Activated naive CD8-positive, alpha-beta T cell treated with anti-CD3 and anti-CD28 coated beads, Interleukin-2, amount 10 ng/mL, durations not matched to agents 7 days and 5 days (primary cell): Measurements from ENCODE around the gene LHPP. TPM values are rescaled to one million over a fixed set of nuclear protein-coding genes. Genes with fewer than 3 reads are reported as not detected.

ENCODE experiments used
- ATAC-seq: fragments of 150-1000 bp; cut with Tn5 transposase; one replicate; pipeline ENCODE4 v1.10.0; 2021; ENCODE audit warnings: low read depth, moderate library complexity
- POLR2A ChIA-PET: fragments of 350-600 bp; sonication (Branson Sonifier 250); formaldehyde crosslinking; loops from one replicate; lab custom pipeline; 2021; ENCODE audit warnings: antibody characterized with exemption; lab: Charles Lee
- DNase-seq: peaks from one replicate; pipeline ENCODE4 v3.0.0; 2021
- H3K27ac Mint-ChIP-seq: one replicate; pipeline ENCODE4 v1.8.0; 2022; ENCODE audit warnings: mild to moderate bottlenecking, mixed read lengths
- H3K27me3 Mint-ChIP-seq: one replicate; pipeline ENCODE4 v1.8.0; 2022; ENCODE audit warnings: mild to moderate bottlenecking, moderate library complexity, mixed read lengths
- H3K36me3 Mint-ChIP-seq: one replicate; pipeline ENCODE4 v1.8.0; 2021; ENCODE audit warnings: mild to moderate bottlenecking, mixed read lengths
- H3K4me1 Mint-ChIP-seq: one replicate; pipeline ENCODE4 v1.8.0; 2021; ENCODE audit warnings: mixed read lengths
- H3K4me3 Mint-ChIP-seq: one replicate; pipeline ENCODE4 v1.8.0; 2022; ENCODE audit warnings: mild to moderate bottlenecking, moderate library complexity, mixed read lengths
- H3K9me3 Mint-ChIP-seq: one replicate; pipeline ENCODE4 v1.8.0; 2021; ENCODE audit warnings: mixed read lengths
- total RNA-seq, 2 experiments: library from RNA; stranded (reverse); gene quantifications; one replicate each; pipeline ENCODE4 v1.2.3, GENCODE V29; 2021

LHPP gene
- total RNA-seq, 2 experiments from 2014 or later, result 21.4 to 24.3 TPM

DNA sequence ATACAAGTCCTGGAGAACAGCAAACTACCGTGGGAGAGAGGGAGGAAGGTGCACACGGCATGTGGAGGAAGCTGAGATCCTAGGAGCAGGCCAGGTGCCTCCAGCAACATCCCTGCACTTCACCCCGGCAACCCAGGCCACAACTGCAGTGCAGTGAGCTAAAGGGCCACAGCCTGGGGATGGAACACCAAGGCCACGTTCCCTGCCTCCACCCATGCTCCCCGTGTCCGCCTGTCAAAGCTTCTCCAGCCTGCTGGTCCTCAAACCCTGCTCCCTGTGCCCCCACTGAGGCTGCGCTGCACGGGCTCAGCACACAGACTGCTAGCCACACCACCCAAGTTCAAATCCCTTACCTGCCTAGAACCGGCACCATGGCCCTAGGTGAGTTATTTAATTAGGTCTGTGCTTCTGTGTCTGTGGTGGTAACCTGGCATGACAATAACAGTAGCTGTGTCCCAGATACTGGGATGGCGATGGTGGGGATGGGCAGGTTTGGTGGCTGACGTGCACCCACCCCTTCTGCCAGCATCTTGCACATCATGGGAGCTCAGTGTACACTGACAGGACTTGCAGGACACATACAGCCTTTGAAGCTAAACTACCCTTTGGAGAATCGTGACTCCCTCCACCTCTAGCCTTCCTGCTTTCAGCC is 197.1 kb downstream of the LHPP start:
- POLR2A ChIA-PET, result no interaction called here
- H3K4me3 Mint-ChIP-seq, result no peak overlapping the region
- H3K27ac Mint-ChIP-seq, result no peak overlapping the region
- H3K4me1 Mint-ChIP-seq, result peaks cover 12% of the 10 kb centered on the region
- H3K36me3 Mint-ChIP-seq, result no peaks in the 10 kb centered on the region
- no peaks in the 10 kb centered on the region for H3K9me3 Mint-ChIP-seq
- ATAC-seq, result no peak
- DNase-seq, result no peak
- H3K27me3 Mint-ChIP-seq, result no peaks in the 10 kb centered on the region

DNA sequence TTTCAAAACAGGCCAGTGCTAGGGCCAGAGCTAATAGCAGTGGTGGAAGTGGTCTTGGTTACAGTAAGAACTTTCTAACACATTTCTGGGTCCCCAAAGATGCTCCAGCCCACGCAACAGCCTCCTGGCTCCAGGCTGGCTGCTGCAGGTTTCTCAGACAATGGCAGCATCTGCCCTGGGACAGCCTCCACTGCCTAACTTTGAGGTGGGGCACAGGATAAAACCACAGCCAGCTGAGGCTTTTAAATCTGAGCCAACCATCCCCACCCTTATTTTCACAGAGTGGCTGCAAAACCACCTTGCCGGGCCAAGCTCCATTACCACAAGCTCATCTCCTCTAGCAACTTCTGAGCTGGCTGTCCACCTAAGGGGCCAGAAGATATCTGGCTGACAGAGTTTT is 197.8 kb downstream of the LHPP start:
- H3K4me3 Mint-ChIP-seq, result no peak overlapping the region
- peaks cover 12% of the 10 kb centered on the region for H3K4me1 Mint-ChIP-seq
- POLR2A ChIA-PET, result no interaction called here

DNA sequence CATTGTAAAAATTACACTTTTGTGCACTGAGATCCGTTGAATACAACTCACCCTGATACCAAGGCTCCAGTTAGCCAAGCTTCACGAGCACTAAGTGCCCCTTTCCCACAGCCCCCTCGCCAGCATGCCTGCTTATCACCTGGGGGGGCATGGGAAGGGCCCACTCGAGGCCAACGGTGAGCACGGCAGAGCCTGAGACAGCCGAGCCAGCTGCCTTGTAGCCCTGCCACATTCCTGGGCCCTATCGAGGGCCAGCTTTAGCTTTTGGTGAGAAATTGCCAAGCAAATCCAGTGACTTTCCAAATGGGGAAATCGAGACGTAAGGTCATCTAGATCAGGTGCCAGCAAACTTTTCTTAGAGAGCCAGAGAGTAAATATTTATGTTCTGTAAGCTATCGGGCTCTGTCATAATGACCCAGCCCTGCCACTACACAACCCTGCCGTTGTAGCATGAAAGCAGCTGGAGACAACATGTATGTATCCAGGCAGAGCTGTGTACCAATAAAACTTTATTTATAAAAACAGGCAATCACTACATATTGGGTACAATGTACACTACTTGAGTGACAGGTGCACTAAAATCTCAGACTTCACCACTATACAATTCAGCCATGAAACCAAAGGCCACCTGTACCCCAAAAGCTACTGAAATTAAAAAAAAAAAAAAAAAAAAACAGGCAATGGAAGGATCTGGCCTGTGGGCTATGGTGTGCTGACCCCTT is 198.9 kb downstream of the LHPP start:
- POLR2A ChIA-PET, result no interaction called here
- no peak for ATAC-seq
- H3K27me3 Mint-ChIP-seq, result no peaks in the 10 kb centered on the region
- no peak for DNase-seq
- H3K27ac Mint-ChIP-seq, result no peak overlapping the region
- H3K9me3 Mint-ChIP-seq, result no peaks in the 10 kb centered on the region
- peaks cover 12% of the 10 kb centered on the region for H3K4me1 Mint-ChIP-seq
- no peak overlapping the region for H3K4me3 Mint-ChIP-seq
- peaks cover 3% of the 10 kb centered on the region for H3K36me3 Mint-ChIP-seq

More for the DNA sequence above, 197.8 kb downstream of the LHPP start:
- H3K27me3 Mint-ChIP-seq, result no peaks in the 10 kb centered on the region
- no peaks in the 10 kb centered on the region for H3K36me3 Mint-ChIP-seq
- ATAC-seq (no peak), DNase-seq (no peak)
- no peaks in the 10 kb centered on the region for H3K9me3 Mint-ChIP-seq
- H3K27ac Mint-ChIP-seq, result no peak overlapping the region

DNA sequence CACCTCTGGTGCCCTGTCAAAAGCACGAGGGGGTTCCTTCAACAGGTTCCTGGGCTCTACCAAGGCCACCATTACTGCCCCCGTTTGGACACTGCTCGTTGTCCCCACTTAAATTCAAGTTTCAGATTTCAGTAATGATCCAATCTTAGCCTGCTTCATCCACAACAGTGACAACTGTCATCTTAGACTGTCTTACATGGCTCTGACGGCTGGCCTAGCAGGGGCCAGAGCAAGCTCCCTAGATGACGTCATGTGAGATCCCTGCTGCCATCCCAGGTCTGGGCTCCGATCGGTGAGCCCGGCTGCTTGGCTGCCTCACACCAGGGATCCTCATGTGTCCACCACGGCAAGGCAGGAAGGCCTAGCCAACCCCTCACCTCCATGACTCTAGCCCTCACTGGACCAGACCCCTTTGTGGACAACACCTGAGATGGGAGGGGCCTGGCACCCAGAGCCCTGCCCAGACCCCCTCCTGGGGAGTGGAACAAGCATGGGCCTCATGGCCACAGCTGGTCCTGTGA is 200.1 kb downstream of the LHPP start:
- Mint-ChIP-seq H3K4me3 (no peak overlapping the region), H3K9me3 (no peaks in the 10 kb centered on the region), H3K36me3 (peaks cover 3% of the 10 kb centered on the region), H3K27me3 (no peaks in the 10 kb centered on the region), H3K4me1 (peaks cover 12% of the 10 kb centered on the region), H3K27ac (no peak overlapping the region)
- POLR2A ChIA-PET, result no interaction called here
- DNase-seq, result no peak
- ATAC-seq, result no peak

DNA sequence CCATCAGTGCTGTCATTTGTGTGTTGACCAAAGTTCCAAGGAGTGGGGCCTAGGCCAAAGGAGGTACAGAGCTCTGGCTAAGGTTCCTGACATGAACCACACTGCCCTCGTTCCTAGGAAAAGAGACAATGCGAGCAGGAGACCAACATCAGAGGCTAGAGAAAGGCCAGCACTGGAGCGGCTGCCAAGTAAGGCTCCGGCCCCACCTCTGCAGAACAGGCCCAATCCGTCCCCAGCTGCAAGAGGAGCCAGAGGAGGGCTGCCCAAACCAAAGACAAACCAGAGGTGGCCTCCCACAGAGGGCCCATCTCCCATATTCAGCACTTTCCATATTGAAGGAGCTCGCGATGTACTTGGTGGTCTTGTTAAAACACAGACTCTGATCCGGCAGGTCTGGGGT is 201.6 kb downstream of the LHPP start:
- Mint-ChIP-seq H3K36me3 (peaks cover 3% of the 10 kb centered on the region), H3K27me3 (no peaks in the 10 kb centered on the region), H3K9me3 (no peaks in the 10 kb centered on the region), H3K4me1 (peaks cover 6% of the 10 kb centered on the region), H3K4me3 (no peak overlapping the region), H3K27ac (no peak overlapping the region)
- POLR2A ChIA-PET, result interaction anchor here (0.6 to 0.9 kb wide), 2 partner anchors 9 to 60 kb away, joined by 3 read pairs; no protein-coding TSS in a partner anchor
- DNase-seq, result no peak
- ATAC-seq, result no peak

Other genes with a start within 250 kb of the LHPP start
- 10 to 100 TPM; 25.3 to 28.0 TPM for gene OAT, start 42.9 kb upstream of the LHPP start, total RNA-seq
- gene NKX1-2, start 11.8 kb upstream of the LHPP start, total RNA-seq, result not detected